ENCODE results near the gene OIT3.
"Not testable (repeated sequence)": the region's sequence is repeated elsewhere in the genome, so short reads cannot be mapped to it uniquely, and the experiment has no call there.

The OIT3 gene

GRCh38 chr10:72899545-72899944, 6.0 kb downstream of the OIT3 start:
- no peak overlapping the region for H3K4me3 ChIP-seq
- no peak for TF ChIP-seq CTCF (IDR thresholded peaks at IDR 0.05)
- no peaks in the 10 kb centered on the region for H3K27me3 ChIP-seq
- no peak overlapping the region for H3K27ac ChIP-seq
- no peaks in the 10 kb centered on the region for H3K4me1 ChIP-seq
- no peak for DNase-seq
- intact Hi-C loops (cut with DNase I; ENCODE audit: low total_unique reads) = no loop called here
- no peaks in the 10 kb centered on the region for H3K36me3 ChIP-seq
- no peaks in the 10 kb centered on the region for H3K9me3 ChIP-seq

- H3K27ac ChIP-seq; H3K4me3 ChIP-seq; H3K4me1 ChIP-seq; H3K9me3 ChIP-seq; H3K27me3 ChIP-seq; H3K36me3 ChIP-seq; intact Hi-C loops (cut with DNase I; ENCODE audit: low total_unique reads); DNase-seq: not testable (repeated sequence)
Observed at GRCh38 chr10:72903941-72904446, 10.5 kb downstream of the OIT3 start.

- no peaks in the 10 kb centered on the region for H3K27me3 ChIP-seq
- no peak for DNase-seq
- H3K4me3 ChIP-seq = no peak overlapping the region
- no peaks in the 10 kb centered on the region for H3K36me3 ChIP-seq
- H3K9me3 ChIP-seq = no peaks in the 10 kb centered on the region
- intact Hi-C loops (cut with DNase I; ENCODE audit: low total_unique reads) = no loop called here
- no peak overlapping the region for H3K27ac ChIP-seq
- H3K4me1 ChIP-seq = no peaks in the 10 kb centered on the region
- no peak for TF ChIP-seq CTCF (IDR thresholded peaks at IDR 0.05)
Observed at GRCh38 chr10:72904806-72905205, 11.3 kb downstream of the OIT3 start.

GRCh38 chr10:72906446-72906845, 12.9 kb downstream of the OIT3 start:
- no peaks in the 10 kb centered on the region for H3K36me3 ChIP-seq
- DNase-seq = no peak
- H3K4me1 ChIP-seq = no peaks in the 10 kb centered on the region
- no peaks in the 10 kb centered on the region for H3K9me3 ChIP-seq
- intact Hi-C loops (cut with DNase I; ENCODE audit: low total_unique reads) = no loop called here
- H3K27ac ChIP-seq = no peak overlapping the region
- no peak overlapping the region for H3K4me3 ChIP-seq
- H3K27me3 ChIP-seq = no peaks in the 10 kb centered on the region
- TF ChIP-seq CTCF (IDR thresholded peaks at IDR 0.05) = no peak

GRCh38 chr10:72910705-72911104, 17.2 kb downstream of the OIT3 start:
- Histone ChIP-seq H3K36me3 (no peaks in the 10 kb centered on the region), H3K4me3 (no peak overlapping the region), H3K27ac (no peak overlapping the region), H3K27me3 (no peaks in the 10 kb centered on the region), H3K4me1 (no peaks in the 10 kb centered on the region), H3K9me3 (no peaks in the 10 kb centered on the region)
- no peak for TF ChIP-seq CTCF (IDR thresholded peaks at IDR 0.05)
- DNase-seq = no peak
- intact Hi-C loops (cut with DNase I; ENCODE audit: low total_unique reads) = no loop called here

GRCh38 chr10:72911758-72912157, 18.2 kb downstream of the OIT3 start:
- DNase-seq = no peak
- intact Hi-C loops (cut with DNase I; ENCODE audit: low total_unique reads) = no loop called here
- H3K4me1 ChIP-seq = peaks cover 0 to 1% (median 0%) of the 10 kb centered on the region in 4 donors
- H3K4me3 ChIP-seq = no peak overlapping the region
- no peaks in the 10 kb centered on the region for H3K27me3 ChIP-seq
- no peaks in the 10 kb centered on the region for H3K9me3 ChIP-seq
- H3K36me3 ChIP-seq = no peaks in the 10 kb centered on the region
- H3K27ac ChIP-seq = no peak overlapping the region
- no peak for TF ChIP-seq CTCF (IDR thresholded peaks at IDR 0.05)
